ENCODE data around the gene HYAL3. TPM values are rescaled to one million over a fixed set of nuclear protein-coding genes. Genes with fewer than 3 reads are reported as not detected.

HYAL3 gene
- total RNA-seq, 1 experiment from 2014 or later: 10.3 TPM

GRCh38 chr3:50250514-50250913, 48.7 kb downstream of the HYAL3 start:
- no peaks in the 10 kb centered on the region for H4K20me1 ChIP-seq (ENCODE audit: insufficient read depth)
- peaks cover 0 to 3% of the 10 kb centered on the region in 2 experiments; a peak in 2 of 4 replicates for H3K36me3 ChIP-seq (ENCODE audit: control insufficient read depth in 1 of 2, insufficient read depth in 2 of 2, low read length in 2 of 2)
- peak overlapping the region; percentile 62 for H3K4me2 ChIP-seq (ENCODE audit: low read length)
- H2AFZ ChIP-seq (ENCODE audit: low read depth, low read length, poor library complexity, severe bottlenecking): no peak overlapping the region
- CTCF ChIA-PET: interaction anchor here (0.9 to 4.7 kb wide), 2 partner anchors 9 to 24 kb away, joined by 3 to 46 read pairs; no protein-coding TSS in a partner anchor
- BruUV-seq (replicated peaks): no TSS peak
- peaks cover 65% of the 10 kb centered on the region for H3K79me2 ChIP-seq (ENCODE audit: insufficient read depth, low read length)
- peak overlapping the region; percentile 20 for H3K9ac ChIP-seq (ENCODE audit: low read length)
- ATAC-seq (no peak), DNase-seq (ENCODE audit: low read depth, low spot score) (no peak)
- intact Hi-C loops (cut with micrococcal nuclease): no loop called here
- H3K9me2 ChIP-seq (ENCODE audit: insufficient read depth): no peaks in the 10 kb centered on the region
- no peaks in the 10 kb centered on the region for H3K9me3 ChIP-seq (ENCODE audit: control insufficient read depth in 1 of 2, insufficient read depth in 1 of 2, low read depth in 1 of 2, low read length in 2 of 2)
- H3K27me3 ChIP-seq (ENCODE audit: insufficient read depth, low read length): no peaks in the 10 kb centered on the region
- POLR2A ChIA-PET: interaction anchor here (1.1 to 3.0 kb wide), 2 partner anchors 9 to 15 kb away, joined by 3 to 12 read pairs; partner anchors contain the start of gene GNAI2
- TF ChIP-seq ELF1 (IDR thresholded peaks at IDR 0.05; ENCODE audit: borderline replicate concordance, low read depth) (no peak), EGR1 (IDR thresholded peaks at IDR 0.05; ENCODE audit: low read depth) (no peak), JUND (IDR thresholded peaks at IDR 0.05) (no peak), ZNF274 (IDR thresholded peaks at IDR 0.05; ENCODE audit: low read depth, low read length) (no peak), CBX3 (IDR thresholded peaks at IDR 0.05; ENCODE audit: low read depth) (no peak), ZFX (IDR thresholded peaks at IDR 0.05) (no peak)
- TF ChIP-seq, protein P1, sequence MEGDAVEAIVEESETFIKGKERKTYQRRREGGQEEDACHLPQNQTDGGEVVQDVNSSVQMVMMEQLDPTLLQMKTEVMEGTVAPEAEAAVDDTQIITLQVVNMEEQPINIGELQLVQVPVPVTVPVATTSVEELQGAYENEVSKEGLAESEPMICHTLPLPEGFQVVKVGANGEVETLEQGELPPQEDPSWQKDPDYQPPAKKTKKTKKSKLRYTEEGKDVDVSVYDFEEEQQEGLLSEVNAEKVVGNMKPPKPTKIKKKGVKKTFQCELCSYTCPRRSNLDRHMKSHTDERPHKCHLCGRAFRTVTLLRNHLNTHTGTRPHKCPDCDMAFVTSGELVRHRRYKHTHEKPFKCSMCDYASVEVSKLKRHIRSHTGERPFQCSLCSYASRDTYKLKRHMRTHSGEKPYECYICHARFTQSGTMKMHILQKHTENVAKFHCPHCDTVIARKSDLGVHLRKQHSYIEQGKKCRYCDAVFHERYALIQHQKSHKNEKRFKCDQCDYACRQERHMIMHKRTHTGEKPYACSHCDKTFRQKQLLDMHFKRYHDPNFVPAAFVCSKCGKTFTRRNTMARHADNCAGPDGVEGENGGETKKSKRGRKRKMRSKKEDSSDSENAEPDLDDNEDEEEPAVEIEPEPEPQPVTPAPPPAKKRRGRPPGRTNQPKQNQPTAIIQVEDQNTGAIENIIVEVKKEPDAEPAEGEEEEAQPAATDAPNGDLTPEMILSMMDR (IDR thresholded peaks at IDR 0.05 in 2 of 3, conservative IDR thresholded peaks at IDR 0.05 in 1 of 3; ENCODE audit: borderline replicate concordance in 1 of 3, insufficient read depth in 1 of 3, low read depth in 2 of 3, low read length in 2 of 3): no peak
- H3K27ac ChIP-seq (ENCODE audit: low read depth, low read length): peak overlapping the region; percentile 31; the same call in 1 of the 2 replicates
- no peak overlapping the region for H3K4me3 ChIP-seq (replicated peaks in 1 of 2; ENCODE audit: low read depth in 1 of 2, low read length in 2 of 2)
- RAD21 ChIA-PET (ENCODE audit: low non-redundant PET in 1 of 2, low total read pairs in 2 of 2, uncharacterized antibody in 2 of 2, unreplicated experiment in 2 of 2): no interaction called here
- peaks cover 28 to 87% of the 10 kb centered on the region in 2 experiments for H3K4me1 ChIP-seq (ENCODE audit: control insufficient read depth in 1 of 2, insufficient read depth in 2 of 2, low read length in 2 of 2)

- ChIA-PET POLR2A (interaction anchor here (1.1 to 3.0 kb wide), 2 partner anchors 10 to 14 kb away, joined by 3 to 12 read pairs; partner anchors contain the start of gene GNAI2), CTCF (interaction anchor here (4.7 kb wide), 1 partner anchor 10 kb away, joined by 46 read pairs; no protein-coding TSS in a partner anchor), RAD21 (ENCODE audit: low non-redundant PET in 1 of 2, low total read pairs in 2 of 2, uncharacterized antibody in 2 of 2, unreplicated experiment in 2 of 2) (no interaction called here)
- peaks cover 75% of the 10 kb centered on the region for H3K79me2 ChIP-seq (ENCODE audit: insufficient read depth, low read length)
- H2AFZ ChIP-seq (ENCODE audit: low read depth, low read length, poor library complexity, severe bottlenecking): no peak overlapping the region
- H3K27me3 ChIP-seq (ENCODE audit: insufficient read depth, low read length): no peaks in the 10 kb centered on the region
- TF ChIP-seq CBX3 (IDR thresholded peaks at IDR 0.05; ENCODE audit: low read depth): no peak
- no peak for TF ChIP-seq EGR1 (IDR thresholded peaks at IDR 0.05; ENCODE audit: low read depth)
- TF ChIP-seq, protein P1 (IDR thresholded peaks at IDR 0.05 in 2 of 3, conservative IDR thresholded peaks at IDR 0.05 in 1 of 3; ENCODE audit: borderline replicate concordance in 1 of 3, insufficient read depth in 1 of 3, low read depth in 2 of 3, low read length in 2 of 3): no peak
- no peak for TF ChIP-seq EZH2phosphoT487 (IDR thresholded peaks at IDR 0.05; ENCODE audit: borderline replicate concordance)
- TF ChIP-seq ZFX (IDR thresholded peaks at IDR 0.05): no peak
- TF ChIP-seq FOSL1 (IDR thresholded peaks at IDR 0.05; ENCODE audit: low read depth): no peak
- TF ChIP-seq CEBPB (IDR thresholded peaks at IDR 0.05; ENCODE audit: low read depth): no peak
- TF ChIP-seq RAD21 (IDR thresholded peaks at IDR 0.05; ENCODE audit: low read depth): no peak
- no peaks in the 10 kb centered on the region for H4K20me1 ChIP-seq (ENCODE audit: insufficient read depth)
- peaks cover 0 to 3% of the 10 kb centered on the region in 2 experiments; a peak in 2 of 4 replicates for H3K36me3 ChIP-seq (ENCODE audit: control insufficient read depth in 1 of 2, insufficient read depth in 2 of 2, low read length in 2 of 2)
- no peaks in the 10 kb centered on the region for H3K9me3 ChIP-seq (ENCODE audit: control insufficient read depth in 1 of 2, insufficient read depth in 1 of 2, low read depth in 1 of 2, low read length in 2 of 2)
- peaks cover 36 to 92% of the 10 kb centered on the region in 2 experiments for H3K4me1 ChIP-seq (ENCODE audit: control insufficient read depth in 1 of 2, insufficient read depth in 2 of 2, low read length in 2 of 2)
- H3K4me3 ChIP-seq (replicated peaks in 1 of 2; ENCODE audit: low read depth in 1 of 2, low read length in 2 of 2): no peak overlapping the region
- H3K27ac ChIP-seq (ENCODE audit: low read depth, low read length): no peak overlapping the region
- intact Hi-C loops (cut with micrococcal nuclease): no loop called here
- DNase-seq (ENCODE audit: low read depth, low spot score) (no peak), ATAC-seq (no peak)
- H3K4me2 ChIP-seq (ENCODE audit: low read length): peak overlapping the region; percentile 93; the same call in 1 of the 2 replicates
- no peaks in the 10 kb centered on the region for H3K9me2 ChIP-seq (ENCODE audit: insufficient read depth)
- no TSS peak for BruUV-seq (replicated peaks)
- peak overlapping the region; percentile 20; the same call in 1 of the 2 replicates for H3K9ac ChIP-seq (ENCODE audit: low read length)
Measured at GRCh38 chr3:50249457-50249856, 49.7 kb downstream of the HYAL3 start.

All from HCT116 (cell line).